Ovary (tissue), 9 donors: ENCODE measurements around the gene LRRC72. TPM values are rescaled to one million over a fixed set of nuclear protein-coding genes. Genes with fewer than 3 reads are reported as not detected.

Experiments
- DNase-seq, 5 donors: peaks; one replicate each; pipeline ENCODE4 v3.0.0-alpha.2; 2019 to 2020
- H3K27ac ChIP-seq, 2 donors: fragments of 200-600 bp; one replicate each; pipeline versions ENCODE4 v1.5.1 to v1.8.0; 2019 to 2022
- H3K27me3 ChIP-seq: fragments of 200-600 bp; one replicate; pipeline ENCODE4 v1.8.0; 2022
- H3K36me3 ChIP-seq: fragments of 200-600 bp; sonication (generic); one replicate; pipeline ENCODE4 v1.5.1; 2019
- H3K4me1 ChIP-seq: one replicate; pipeline ENCODE4 v1.8.1; 2013; ENCODE audit warnings: mild to moderate bottlenecking, moderate library complexity; ENCODE audit not compliant: insufficient read depth
- H3K4me3 ChIP-seq: fragments of 200-600 bp; sonication (generic); one replicate; pipeline ENCODE4 v1.5.1; 2017
- H3K9me3 ChIP-seq, 2 donors: fragments of 200-600 bp in 1 of 2; sonication (generic) in 1 of 2; one replicate each; pipeline versions ENCODE4 v1.5.1 to v1.8.1; 2013 to 2019; ENCODE audit warnings: mild to moderate bottlenecking in 1 of 2, moderate library complexity in 1 of 2
- CTCF ChIP-seq, 3 donors: fragments of 450-650 bp in 2 of 3; fragments of 200-600 bp in 1 of 3; IDR thresholded peaks; one replicate each; pipeline versions ENCODE4 v1.5.1 to v1.8.0; 2016 to 2022; ENCODE audit warnings: antibody characterized with exemption in 3 of 3, mild to moderate bottlenecking in 1 of 3
- EP300 ChIP-seq: sonication (generic); formaldehyde crosslinking; IDR thresholded peaks from one replicate; pipeline ENCODE4 v1.6.1; 2017; ENCODE audit warnings: antibody characterized with exemption
- POLR2A ChIP-seq: fragments of 450-650 bp; IDR thresholded peaks from one replicate; pipeline ENCODE4 v1.6.1; 2017; ENCODE audit warnings: antibody characterized with exemption, mild to moderate bottlenecking, moderate library complexity
- WGBS, 3 donors: extraction: QIAGEN DNeasy Blood & Tissue Kit in 1 of 3; methylation state at CpG; one replicate each; pipeline versions ENCODE4 v1.1.5 to v1.1.7; 2013 to 2017; 5-methylcytosine and 5-hydroxymethylcytosine counted together
- intact Hi-C, 4 donors: fragments of 100-400 bp; cut with DNase I; formaldehyde crosslinking; loops; one replicate each; pipeline versions ENCODE4 v1.11.0 to v1.15.1; 2022 to 2023
- polyA plus RNA-seq, 2 donors: library from polyadenylated mRNA; stranded (reverse); fragments of 200-250 nt in 1 of 2; fragments of 350-450 nt in 1 of 2; fragmentation: Illumina TruSeq in 1 of 2; extraction: RNeasy Lipid Tissue Mini Kit (QIAGEN cat#74804) in 1 of 2; gene quantifications; one replicate each; pipeline ENCODE4 v1.2.3, GENCODE V29; 2013 to 2014
- total RNA-seq, 7 donors: library from RNA; depleted of rRNA in 2 of 7; stranded (reverse); fragments of >200 nt in 2 of 7; fragmentation: NEBNext Ultra II Directional in 3 of 7; extraction: Animal tissue kit (Norgen Biotek cat#: 25700) in 3 of 7; gene quantifications; one replicate each; pipeline versions ENCODE4 v1.1.0 to v1.2.4, GENCODE V29; 2016 to 2023
- donor health status: DM: no; HTN: no; CAD: no; lungs with moderate emphysema.
- donor health status: DM: no; HTN: no; CAD: no.
- donor health status: Bipolar disorder and iron deficiency.
- donor health status: DM: yes; HTN: yes; CAD: no.
- donor health status: DM: no; HTN: no; CAD: no.
- donor health status: DM: yes; HTN: yes; CAD: no.

Gene LRRC72
- total and polyA plus RNA-seq, 9 donors = not detected

- Histone ChIP-seq H3K36me3 (no peaks in the 10 kb centered on the region), H3K27me3 (no peaks in the 10 kb centered on the region), H3K27ac (no peak overlapping the region), H3K9me3 (no peaks in the 10 kb centered on the region), H3K4me3 (no peak overlapping the region), H3K4me1 (no peaks in the 10 kb centered on the region)
- intact Hi-C loops = no loop called here
- DNase-seq = no peak
- TF ChIP-seq POLR2A (no peak), CTCF (IDR thresholded peaks at IDR 0.05) (no peak), EP300 (no peak)
- WGBS, 3 donors = 90 to 92% (median 90%) methylated on average over 3 of the region's 3 CpGs
Observed at GRCh38 chr7:16606704-16607103, 80.1 kb downstream of the LRRC72 start.

- Histone ChIP-seq H3K4me3 (no peak overlapping the region), H3K27ac (no peak overlapping the region), H3K27me3 (no peaks in the 10 kb centered on the region), H3K36me3 (no peaks in the 10 kb centered on the region), H3K9me3 (no peaks in the 10 kb centered on the region), H3K4me1 (no peaks in the 10 kb centered on the region)
- intact Hi-C loops = no loop called here
- TF ChIP-seq CTCF (IDR thresholded peaks at IDR 0.05) (no peak), POLR2A (no peak), EP300 (no peak)
- WGBS, 3 donors = 66 to 90% (median 86%) methylated on average over 4 of the region's 4 CpGs
- no peak for DNase-seq
Observed at GRCh38 chr7:16609842-16610450, 83.3 kb downstream of the LRRC72 start.

GRCh38 chr7:16611711-16612110 lies 85.1 kb downstream of the LRRC72 start:
- Histone ChIP-seq H3K4me3 (no peak overlapping the region), H3K36me3 (no peaks in the 10 kb centered on the region), H3K27ac (no peak overlapping the region), H3K4me1 (no peaks in the 10 kb centered on the region), H3K9me3 (no peaks in the 10 kb centered on the region), H3K27me3 (no peaks in the 10 kb centered on the region)
- 70 to 100% (median 100%) methylated on average over 2 of the region's 2 CpGs for WGBS, 3 donors
- no peak for TF ChIP-seq POLR2A
- intact Hi-C loops = no loop called here
- DNase-seq = no peak

GRCh38 chr7:16615228-16615627 lies 88.6 kb downstream of the LRRC72 start:
- no peak overlapping the region for H3K27ac ChIP-seq
- no peaks in the 10 kb centered on the region for H3K4me1 ChIP-seq
- DNase-seq = no peak
- TF ChIP-seq CTCF (IDR thresholded peaks at IDR 0.05) = no peak
- TF ChIP-seq EP300 = no peak
- no peak for TF ChIP-seq POLR2A
- no peaks in the 10 kb centered on the region for H3K9me3 ChIP-seq
- H3K4me3 ChIP-seq = no peak overlapping the region
- H3K36me3 ChIP-seq = no peaks in the 10 kb centered on the region
- intact Hi-C loops = no loop called here
- 61 to 76% (median 64%) methylated on average over 5 of the region's 5 CpGs for WGBS, 3 donors
- H3K27me3 ChIP-seq = no peaks in the 10 kb centered on the region

- H3K36me3 ChIP-seq = no peaks in the 10 kb centered on the region
Observed at GRCh38 chr7:16616122-16616521, 89.5 kb downstream of the LRRC72 start.

More at GRCh38 chr7:16616122-16616521, 89.5 kb downstream of the LRRC72 start:
- TF ChIP-seq EP300 = no peak
- TF ChIP-seq POLR2A = no peak
- no peak for TF ChIP-seq CTCF (IDR thresholded peaks at IDR 0.05)
- intact Hi-C loops = no loop called here
- no peak for DNase-seq
- 39 to 52% (median 46%) methylated on average over 4 of the region's 4 CpGs for WGBS, 3 donors
- Histone ChIP-seq H3K4me3 (no peak overlapping the region), H3K27me3 (no peaks in the 10 kb centered on the region), H3K9me3 (no peaks in the 10 kb centered on the region), H3K4me1 (no peaks in the 10 kb centered on the region), H3K27ac (no peak overlapping the region)
